NCI-H345 (cell line): ENCODE data around the gene RELL2.

Experiments used
- DNase-seq: peaks from one replicate; lab custom pipeline; 2025; lab: John Stamatoyannopoulos, UW

Gene RELL2

GRCh38 chr5:141680178-141680577 lies 43.4 kb downstream of the RELL2 start:
- DNase-seq: no peak

GRCh38 chr5:141680751-141681201 lies 44.0 kb downstream of the RELL2 start:
- DNase-seq: no peak

- DNase-seq: no peak
Measured at GRCh38 chr5:141681295-141681694, 44.5 kb downstream of the RELL2 start.

- DNase-seq: peak; percentile 19
Measured at GRCh38 chr5:141681695-141682641, 45.2 kb downstream of the RELL2 start, which contains the start of gene ARAP3. Gene ARAP3, minus strand, starts transcription at chr5:141682230. Its CDS starts 1,744 bp downstream, at chr5:141680486.

- no peak for DNase-seq
Measured at GRCh38 chr5:141683596-141684141, 46.9 kb downstream of the RELL2 start.

GRCh38 chr5:141685591-141685990 lies 48.8 kb downstream of the RELL2 start:
- DNase-seq: no peak

- DNase-seq: no peak
Measured at GRCh38 chr5:141686648-141687416, 50.0 kb downstream of the RELL2 start.
